HG03196 (cell line): ENCODE results near the gene POU1F1.
"Not testable (repeated sequence)": the region's sequence is repeated elsewhere in the genome, so short reads cannot be mapped to it uniquely, and the experiment has no call there.

Experiments
- ATAC-seq: cut with Tn5 transposase; IDR thresholded peaks from one replicate; pipeline ENCODE4 v1.9.1; 2021; ENCODE audit not compliant: unreplicated experiment

Gene POU1F1

GRCh38 chr3:87260270-87260669 is 16.1 kb downstream of the POU1F1 start:
- ATAC-seq, result no peak

GRCh38 chr3:87250009-87250408 is 26.4 kb downstream of the POU1F1 start:
- no peak for ATAC-seq

- no peak for ATAC-seq
Measured at GRCh38 chr3:87248831-87249230, 27.6 kb downstream of the POU1F1 start.

GRCh38 chr3:87248231-87248630 is 28.2 kb downstream of the POU1F1 start:
- not testable (repeated sequence) for ATAC-seq

- no peak for ATAC-seq
Measured at GRCh38 chr3:87247430-87247773, 29.0 kb downstream of the POU1F1 start.

- no peak for ATAC-seq
Measured at GRCh38 chr3:87246662-87247429, 29.5 kb downstream of the POU1F1 start.

- no peak for ATAC-seq
Measured at GRCh38 chr3:87236093-87236492, 40.3 kb downstream of the POU1F1 start.

- no peak for ATAC-seq
Measured at GRCh38 chr3:87233805-87234204, 42.6 kb downstream of the POU1F1 start.

GRCh38 chr3:87229113-87229512 is 47.3 kb downstream of the POU1F1 start:
- ATAC-seq, result no peak

- no peak for ATAC-seq
Measured at GRCh38 chr3:87228316-87228715, 48.1 kb downstream of the POU1F1 start.

- no peak for ATAC-seq
Measured at GRCh38 chr3:87227835-87228144, 48.6 kb downstream of the POU1F1 start.

- ATAC-seq, result peak; percentile 99
Measured at GRCh38 chr3:87227104-87227834, 49.1 kb downstream of the POU1F1 start, which contains the start of gene CHMP2B. Gene CHMP2B, plus strand, starts transcription at chr3:87227309. Its CDS starts 214 bp downstream, at chr3:87227523.

GRCh38 chr3:87225659-87226058 is 50.7 kb downstream of the POU1F1 start:
- no peak for ATAC-seq

GRCh38 chr3:87219611-87220010 is 56.8 kb downstream of the POU1F1 start:
- no peak for ATAC-seq

GRCh38 chr3:87218560-87218959 is 57.8 kb downstream of the POU1F1 start:
- no peak for ATAC-seq
